H1 (cell line): ENCODE measurements around the gene PRR3. TPM values are rescaled to one million over a fixed set of nuclear protein-coding genes. Genes with fewer than 3 reads are reported as not detected.
A peak's percentile ranks its signal among the peaks of the same experiment; 100 is the strongest.

Experiments
- CEBPB ChIP-seq: IDR thresholded peaks from 2 replicates; pipeline ENCODE4 v1.6.1; 2012; ENCODE audit warnings: low read depth, low read length
- CHD2 ChIP-seq: IDR thresholded peaks from 2 replicates; pipeline ENCODE4 v1.6.1; 2012; ENCODE audit warnings: low read length, improper control_type of control experiment
- HDAC2 ChIP-seq, 2 experiments: fragments of 300-600 bp in 1 of 2; sonication (generic) in 1 of 2; IDR thresholded peaks; 2 replicates each; pipeline ENCODE4 v1.6.1; 2011 to 2012; ENCODE audit warnings: low read depth in 2 of 2, low read length in 2 of 2, mild to moderate bottlenecking in 2 of 2, moderate library complexity in 2 of 2, borderline replicate concordance in 1 of 2, inconsistent platforms in 1 of 2
- JUN ChIP-seq: IDR thresholded peaks from 2 replicates; pipeline ENCODE4 v1.6.1; 2011; ENCODE audit warnings: low read depth, mild to moderate bottlenecking, improper control_type of control experiment, low read length
- KDM4A ChIP-seq: IDR thresholded peaks from one replicate; pipeline ENCODE4 v1.7.1; 2012; ENCODE audit warnings: low read depth, mild to moderate bottlenecking, moderate library complexity, low read length, inconsistent platforms; ENCODE audit not compliant: severe bottlenecking
- POLR2AphosphoS5 ChIP-seq: IDR thresholded peaks from 2 replicates; pipeline ENCODE4 v1.6.1; 2011; ENCODE audit warnings: low read depth, low read length
- RBBP5 ChIP-seq: IDR thresholded peaks from 2 replicates; pipeline ENCODE4 v1.7.1; 2012; ENCODE audit warnings: low read depth, mild to moderate bottlenecking, inconsistent platforms, low read length, moderate library complexity, borderline replicate concordance
- RFX5 ChIP-seq: IDR thresholded peaks from 2 replicates; pipeline ENCODE4 v1.6.1; 2011; ENCODE audit warnings: low read depth, low read length, improper control_type of control experiment, borderline replicate concordance
- SIX5 ChIP-seq: IDR thresholded peaks from 2 replicates; pipeline ENCODE4 v1.6.1; 2011; ENCODE audit warnings: mild to moderate bottlenecking, low read depth, low read length
- SP1 ChIP-seq: IDR thresholded peaks from 2 replicates; pipeline ENCODE4 v1.6.1; 2011; ENCODE audit warnings: low read depth, low read length
- SP4 ChIP-seq: IDR thresholded peaks from 2 replicates; pipeline ENCODE4 v1.6.1; 2012; ENCODE audit warnings: low read length, inconsistent platforms
- SRF ChIP-seq: IDR thresholded peaks from 2 replicates; pipeline ENCODE4 v1.6.1; 2011; ENCODE audit warnings: mild to moderate bottlenecking, low read depth, low read length, moderate library complexity
- SUZ12 ChIP-seq: fragments of 200-600 bp; sonication (generic); IDR thresholded peaks from 2 replicates; pipeline ENCODE4 v1.6.1; 2012; ENCODE audit warnings: mild to moderate bottlenecking, inconsistent platforms, low read length, moderate library complexity, mixed read lengths
- TEAD4 ChIP-seq: IDR thresholded peaks from 2 replicates; pipeline ENCODE4 v1.6.1; 2012; ENCODE audit warnings: low read depth, low read length, inconsistent platforms, mixed read lengths
- YY1 ChIP-seq: IDR thresholded peaks from 2 replicates; pipeline ENCODE4 v1.6.1; 2011; ENCODE audit warnings: low read depth, mild to moderate bottlenecking, low read length
- ZNF274 ChIP-seq: IDR thresholded peaks from 2 replicates; pipeline ENCODE4 v1.7.0; 2012; ENCODE audit warnings: low read length, borderline replicate concordance; ENCODE audit errors: extremely low read depth
- polyA plus RNA-seq, 7 experiments: library from polyadenylated mRNA; depleted of rRNA in 3 of 7; stranded (reverse) in 5 of 7; unstranded in 2 of 7; fragments of >200 nt in 5 of 7; fragments of 200-250 nt in 2 of 7; gene quantifications; 1 replicate in 5 of 7; 2 replicates in 1 of 7; 4 replicates in 1 of 7; pipeline versions ENCODE4 v1.2.1 to v1.2.3, GENCODE V29; 2011 to 2013; ENCODE audit warnings: missing spikeins in 2 of 7, mixed read lengths in 2 of 7
- total RNA-seq: library from RNA; stranded (reverse); fragmentation: NEBNext Ultra II Directional; extraction: Animal tissue kit (Norgen Biotek cat#: 25700); gene quantifications from 2 replicates; pipeline ENCODE4 v1.2.1, GENCODE V29; 2021
- TF ChIP-seq, protein P1 (sequence below): IDR thresholded peaks from 2 replicates; pipeline ENCODE4 v1.6.1; 2012; ENCODE audit warnings: low read length, inconsistent platforms
- TF ChIP-seq, protein P2 (sequence below): IDR thresholded peaks from 2 replicates; pipeline ENCODE4 v1.6.1; 2011; ENCODE audit warnings: low read length, improper control_type of control experiment

The PRR3 gene
- total and polyA plus RNA-seq, 2 of the 8 experiments (the other 6 are each of a cell fraction or from before 2014, with no cell fraction given): 10.5 to 24.2 TPM

DNA sequence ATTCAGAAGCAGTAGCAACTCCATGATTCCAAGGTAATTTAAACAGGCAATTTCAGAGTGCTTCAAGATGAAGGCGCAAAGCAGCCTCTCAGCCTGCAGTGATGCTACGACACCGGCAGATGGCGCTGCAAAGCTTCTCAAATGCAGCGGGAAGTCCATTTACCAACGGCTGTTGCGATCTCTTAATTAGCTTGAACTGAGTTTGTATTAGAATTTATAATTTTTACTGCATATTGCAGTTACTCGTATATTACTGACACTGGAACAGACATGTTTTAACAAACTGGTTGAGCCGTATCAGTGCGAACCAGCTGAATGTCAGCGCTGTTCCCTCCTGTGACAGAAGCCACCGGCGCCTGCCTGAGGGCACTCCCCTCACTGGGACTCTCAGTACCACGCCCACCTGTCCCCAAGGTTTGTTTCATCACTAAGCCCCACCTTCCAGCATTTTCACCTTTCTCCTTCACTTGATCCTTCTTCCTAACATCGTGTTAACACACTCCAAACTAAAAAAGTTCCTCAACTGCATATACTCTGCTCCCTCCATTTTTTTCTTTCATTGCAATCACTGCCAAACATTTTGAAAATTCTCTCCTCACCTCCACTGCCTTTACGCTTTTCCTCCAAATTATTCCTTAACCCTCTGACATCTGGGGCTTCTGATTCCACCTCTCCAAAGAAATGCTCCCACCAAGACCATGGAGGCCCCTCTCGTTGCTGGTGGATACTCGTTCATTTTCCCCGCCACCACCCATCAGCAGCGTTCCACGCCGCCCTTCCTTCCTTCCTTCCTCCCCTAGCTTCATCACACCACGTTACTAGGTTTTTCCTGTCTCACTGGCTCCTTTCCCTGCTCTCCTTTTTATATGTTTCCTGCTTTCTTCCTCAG, 15.3 kb upstream of the PRR3 start (continued):
- TF ChIP-seq CEBPB (no peak), SIX5 (no peak), YY1 (peak; percentile 61; the same call in 1 of the 2 replicates), SUZ12 (no peak), POLR2AphosphoS5 (no peak), SP4 (no peak), KDM4A (no peak), SP1 (no peak), CHD2 (0 out of 2 replicates have a peak, but pooled peaks have one; percentile 18), SRF (no peak), RBBP5 (no peak), JUN (no peak), ZNF274 (no peak), TEAD4 (no peak), HDAC2 (IDR thresholded peaks at IDR 0.05; ENCODE audit: borderline replicate concordance in 1 of 2, low read depth in 2 of 2, low read length in 2 of 2) (no peak), RFX5 (no peak)
- TF ChIP-seq, protein P1, sequence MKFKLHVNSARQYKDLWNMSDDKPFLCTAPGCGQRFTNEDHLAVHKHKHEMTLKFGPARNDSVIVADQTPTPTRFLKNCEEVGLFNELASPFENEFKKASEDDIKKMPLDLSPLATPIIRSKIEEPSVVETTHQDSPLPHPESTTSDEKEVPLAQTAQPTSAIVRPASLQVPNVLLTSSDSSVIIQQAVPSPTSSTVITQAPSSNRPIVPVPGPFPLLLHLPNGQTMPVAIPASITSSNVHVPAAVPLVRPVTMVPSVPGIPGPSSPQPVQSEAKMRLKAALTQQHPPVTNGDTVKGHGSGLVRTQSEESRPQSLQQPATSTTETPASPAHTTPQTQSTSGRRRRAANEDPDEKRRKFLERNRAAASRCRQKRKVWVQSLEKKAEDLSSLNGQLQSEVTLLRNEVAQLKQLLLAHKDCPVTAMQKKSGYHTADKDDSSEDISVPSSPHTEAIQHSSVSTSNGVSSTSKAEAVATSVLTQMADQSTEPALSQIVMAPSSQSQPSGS: no peak
- TF ChIP-seq, protein P2, sequence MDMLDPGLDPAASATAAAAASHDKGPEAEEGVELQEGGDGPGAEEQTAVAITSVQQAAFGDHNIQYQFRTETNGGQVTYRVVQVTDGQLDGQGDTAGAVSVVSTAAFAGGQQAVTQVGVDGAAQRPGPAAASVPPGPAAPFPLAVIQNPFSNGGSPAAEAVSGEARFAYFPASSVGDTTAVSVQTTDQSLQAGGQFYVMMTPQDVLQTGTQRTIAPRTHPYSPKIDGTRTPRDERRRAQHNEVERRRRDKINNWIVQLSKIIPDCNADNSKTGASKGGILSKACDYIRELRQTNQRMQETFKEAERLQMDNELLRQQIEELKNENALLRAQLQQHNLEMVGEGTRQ: no peak
